Keratinocyte (primary cell): Measurements from ENCODE around the gene GABRB2. TPM values are rescaled to one million over a fixed set of nuclear protein-coding genes. Genes with fewer than 3 reads are reported as not detected.

Experiments
- DNase-seq: peaks from one replicate; pipeline ENCODE4 v3.0.0-alpha.2; 2011; ENCODE audit warnings: low read depth, missing footprints, low spot score
- FAIRE-seq: peaks from 2 replicates; lab custom pipeline; 2011; peaks lifted over from hg19 to GRCh38; lab: Jason Lieb, UNC
- H2AFZ ChIP-seq: 2 replicates; pipeline ENCODE4 v1.6.0; 2012; ENCODE audit warnings: low read length, control low read depth, inconsistent platforms; ENCODE audit not compliant: control insufficient read depth
- H3K27ac ChIP-seq: 2 replicates; pipeline ENCODE4 v1.5.1; 2011; ENCODE audit warnings: low read length; ENCODE audit not compliant: control insufficient read depth, insufficient read depth
- H3K27me3 ChIP-seq: 3 replicates; pipeline ENCODE4 v1.6.0; 2011; ENCODE audit warnings: low read length; ENCODE audit not compliant: control insufficient read depth, insufficient read depth; ENCODE audit errors: extremely low read depth
- H3K36me3 ChIP-seq, 2 experiments: 2 replicates in 1 of 2; 3 replicates in 1 of 2; pipeline ENCODE4 v1.5.1; 2011; ENCODE audit warnings: low read length in 2 of 2, mild to moderate bottlenecking in 1 of 2; ENCODE audit not compliant: control insufficient read depth in 2 of 2, insufficient read depth in 2 of 2; ENCODE audit errors: extremely low read depth in 1 of 2
- H3K4me1 ChIP-seq: 3 replicates; pipeline ENCODE4 v1.5.1; 2011; ENCODE audit warnings: low read length; ENCODE audit not compliant: control insufficient read depth, insufficient read depth; ENCODE audit errors: extremely low read depth
- H3K4me2 ChIP-seq: 3 replicates; pipeline ENCODE4 v1.6.0; 2011; ENCODE audit warnings: low read depth, low read length; ENCODE audit not compliant: control insufficient read depth, insufficient read depth; ENCODE audit errors: extremely low read depth
- H3K4me3 ChIP-seq, 3 experiments: fragments of 200-600 bp in 1 of 3; sonication (generic) in 1 of 3; 2 replicates in 2 of 3; 3 replicates in 1 of 3; pipeline ENCODE4 v1.5.1; 2011 to 2016; ENCODE audit warnings: low read length in 3 of 3, mild to moderate bottlenecking in 3 of 3, control low read depth in 2 of 3, inconsistent platforms in 1 of 3, low read depth in 1 of 3, mixed read lengths in 1 of 3, mixed run types in 1 of 3, moderate library complexity in 1 of 3; ENCODE audit not compliant: control insufficient read depth in 2 of 3, insufficient read depth in 2 of 3; ENCODE audit errors: extremely low read depth in 1 of 3
- H3K79me2 ChIP-seq: 2 replicates; pipeline ENCODE4 v1.6.0; 2012; ENCODE audit warnings: low read length; ENCODE audit not compliant: control insufficient read depth, insufficient read depth
- H3K9ac ChIP-seq: 3 replicates; pipeline ENCODE4 v1.6.0; 2011; ENCODE audit warnings: low read length; ENCODE audit not compliant: control insufficient read depth, insufficient read depth; ENCODE audit errors: extremely low read depth
- H3K9me1 ChIP-seq: 3 replicates; pipeline ENCODE4 v1.6.0; 2011; ENCODE audit warnings: low read length; ENCODE audit not compliant: control insufficient read depth, insufficient read depth; ENCODE audit errors: extremely low read depth
- H3K9me3 ChIP-seq: 2 replicates; pipeline ENCODE4 v1.5.1; 2012; ENCODE audit warnings: low read depth, low read length; ENCODE audit not compliant: control insufficient read depth
- H4K20me1 ChIP-seq: 3 replicates; pipeline ENCODE4 v1.6.0; 2011; ENCODE audit warnings: low read length; ENCODE audit not compliant: control insufficient read depth, insufficient read depth; ENCODE audit errors: extremely low read depth
- EZH2 ChIP-seq: IDR thresholded peaks from one replicate; pipeline ENCODE4 v1.6.1; 2012; ENCODE audit warnings: inconsistent platforms, mild to moderate bottlenecking, low read length, moderate library complexity
- dilution Hi-C: fragments of 300-500 bp; cut with MboI; formaldehyde crosslinking; loops from one replicate; pipeline ENCODE4 v1.7.0; 2020; ENCODE audit warnings: low sequenced_read_pairs; ENCODE audit not compliant: extremely low pct_ligation_motif_present
- polyA plus RNA-seq, 5 experiments: library from polyadenylated mRNA; depleted of rRNA in 3 of 5; stranded (reverse) in 3 of 5; stranded (forward) in 1 of 5; unstranded in 1 of 5; fragments of >200 nt; gene quantifications; 1 replicate in 1 of 5; 2 replicates in 3 of 5; 3 replicates in 1 of 5; pipeline versions ENCODE4 v1.2.1 to v1.2.3, GENCODE V29; 2011 to 2012; ENCODE audit warnings: missing spikeins in 2 of 5, low read depth in 1 of 5, low replicate concordance in 1 of 5
- TF ChIP-seq, protein P1 (sequence below), 3 experiments: IDR thresholded peaks in 1 of 3; conservative IDR thresholded peaks in 1 of 3; optimal IDR thresholded peaks in 1 of 3; 2 replicates in 2 of 3; 3 replicates in 1 of 3; pipeline versions ENCODE3 to v1.5.1; 2011; ENCODE audit warnings: low read length in 3 of 3, mild to moderate bottlenecking in 3 of 3, moderate library complexity in 2 of 3, control low read depth in 1 of 3, inconsistent platforms in 1 of 3; ENCODE audit not compliant: insufficient read depth in 2 of 3; ENCODE audit errors: extremely low read depth in 1 of 3

GABRB2 gene
- polyA plus RNA-seq, 1 donor (not counting 4 experiments of a cell fraction or from before 2014, with no cell fraction given) = not detected

GRCh38 chr5:161396171-161396570, 150.4 kb downstream of the GABRB2 start:
- Histone ChIP-seq H3K4me2 (no peak overlapping the region), H3K27ac (no peak overlapping the region), H3K79me2 (no peaks in the 10 kb centered on the region), H3K4me3 (no peak overlapping the region), H2AFZ (no peak overlapping the region), H3K9ac (no peak overlapping the region), H3K36me3 (no peaks in the 10 kb centered on the region), H4K20me1 (no peaks in the 10 kb centered on the region), H3K4me1 (no peaks in the 10 kb centered on the region), H3K9me1 (no peaks in the 10 kb centered on the region), H3K9me3 (no peaks in the 10 kb centered on the region), H3K27me3 (no peaks in the 10 kb centered on the region)
- dilution Hi-C loops = no loop called here
- DNase-seq = no peak
- FAIRE-seq = no peak
- no peak for TF ChIP-seq EZH2
- TF ChIP-seq, protein P1, sequence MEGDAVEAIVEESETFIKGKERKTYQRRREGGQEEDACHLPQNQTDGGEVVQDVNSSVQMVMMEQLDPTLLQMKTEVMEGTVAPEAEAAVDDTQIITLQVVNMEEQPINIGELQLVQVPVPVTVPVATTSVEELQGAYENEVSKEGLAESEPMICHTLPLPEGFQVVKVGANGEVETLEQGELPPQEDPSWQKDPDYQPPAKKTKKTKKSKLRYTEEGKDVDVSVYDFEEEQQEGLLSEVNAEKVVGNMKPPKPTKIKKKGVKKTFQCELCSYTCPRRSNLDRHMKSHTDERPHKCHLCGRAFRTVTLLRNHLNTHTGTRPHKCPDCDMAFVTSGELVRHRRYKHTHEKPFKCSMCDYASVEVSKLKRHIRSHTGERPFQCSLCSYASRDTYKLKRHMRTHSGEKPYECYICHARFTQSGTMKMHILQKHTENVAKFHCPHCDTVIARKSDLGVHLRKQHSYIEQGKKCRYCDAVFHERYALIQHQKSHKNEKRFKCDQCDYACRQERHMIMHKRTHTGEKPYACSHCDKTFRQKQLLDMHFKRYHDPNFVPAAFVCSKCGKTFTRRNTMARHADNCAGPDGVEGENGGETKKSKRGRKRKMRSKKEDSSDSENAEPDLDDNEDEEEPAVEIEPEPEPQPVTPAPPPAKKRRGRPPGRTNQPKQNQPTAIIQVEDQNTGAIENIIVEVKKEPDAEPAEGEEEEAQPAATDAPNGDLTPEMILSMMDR (optimal IDR thresholded peaks at IDR 0.05 in 1 of 3, IDR thresholded peaks at IDR 0.05 in 1 of 3, conservative IDR thresholded peaks at IDR 0.05 in 1 of 3; ENCODE audit: extremely low read depth in 1 of 3, insufficient read depth in 2 of 3, low read length in 3 of 3) = no peak

DNA sequence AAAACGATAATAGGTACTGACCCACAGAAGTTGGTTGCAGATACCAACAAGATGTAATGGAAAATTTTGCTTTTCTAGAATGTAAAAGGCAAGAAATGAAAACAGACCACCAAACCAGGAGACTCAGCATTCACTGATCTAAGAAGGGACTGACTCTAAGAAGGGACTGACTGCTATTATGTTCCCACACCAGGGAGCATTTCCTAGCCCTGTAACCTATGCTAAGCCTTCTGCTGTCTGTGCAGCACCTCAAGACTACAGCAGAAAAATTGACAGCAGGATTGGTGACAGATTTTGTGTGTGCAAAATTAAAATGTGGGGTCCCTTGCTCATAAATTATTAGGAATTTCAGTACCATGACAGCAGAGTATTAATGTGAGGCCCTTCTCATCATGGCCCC, 154.8 kb downstream of the GABRB2 start:
- Histone ChIP-seq H3K9me3 (no peaks in the 10 kb centered on the region), H4K20me1 (no peaks in the 10 kb centered on the region), H3K79me2 (no peaks in the 10 kb centered on the region), H3K4me3 (no peak overlapping the region), H3K36me3 (no peaks in the 10 kb centered on the region), H3K27me3 (no peaks in the 10 kb centered on the region), H3K27ac (no peak overlapping the region), H2AFZ (no peak overlapping the region), H3K9ac (no peak overlapping the region), H3K4me1 (no peaks in the 10 kb centered on the region), H3K4me2 (no peak overlapping the region), H3K9me1 (no peaks in the 10 kb centered on the region)
- no peak for TF ChIP-seq EZH2
- TF ChIP-seq, protein P1 (optimal IDR thresholded peaks at IDR 0.05 in 1 of 3, IDR thresholded peaks at IDR 0.05 in 1 of 3, conservative IDR thresholded peaks at IDR 0.05 in 1 of 3; ENCODE audit: extremely low read depth in 1 of 3, insufficient read depth in 2 of 3, low read length in 3 of 3) = no peak
- dilution Hi-C loops = no loop called here
- FAIRE-seq (no peak), DNase-seq (no peak)
